Middle frontal gyrus (tissue), 1 donor: ENCODE results near the gene PNKD.

Experiments used
- DNase-seq: peaks from one replicate; pipeline ENCODE4 v3.0.0-alpha.2; 2015; ENCODE audit warnings: low spot score; ENCODE audit errors: extremely low spot score

Gene PNKD

DNA sequence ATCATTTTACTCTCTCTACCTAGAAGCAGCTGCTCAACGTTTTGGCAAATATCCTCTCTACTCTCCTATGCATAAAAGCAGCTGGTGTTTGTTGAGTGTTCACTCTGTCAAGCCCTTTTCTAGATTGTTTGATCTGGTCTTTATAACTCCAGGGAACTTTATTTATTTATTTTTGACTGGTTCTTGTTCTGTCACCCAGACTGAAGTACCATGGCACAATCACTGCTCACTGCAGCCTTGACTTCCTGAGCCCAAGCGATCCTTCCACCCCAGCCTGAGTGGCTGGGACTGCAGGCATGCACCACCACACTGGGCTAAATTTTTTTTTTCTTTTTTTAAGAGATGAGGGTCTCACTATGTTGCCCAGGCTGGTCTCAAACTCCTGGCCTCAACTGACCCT is 99.0 kb downstream of the PNKD start:
- no peak for DNase-seq

DNA sequence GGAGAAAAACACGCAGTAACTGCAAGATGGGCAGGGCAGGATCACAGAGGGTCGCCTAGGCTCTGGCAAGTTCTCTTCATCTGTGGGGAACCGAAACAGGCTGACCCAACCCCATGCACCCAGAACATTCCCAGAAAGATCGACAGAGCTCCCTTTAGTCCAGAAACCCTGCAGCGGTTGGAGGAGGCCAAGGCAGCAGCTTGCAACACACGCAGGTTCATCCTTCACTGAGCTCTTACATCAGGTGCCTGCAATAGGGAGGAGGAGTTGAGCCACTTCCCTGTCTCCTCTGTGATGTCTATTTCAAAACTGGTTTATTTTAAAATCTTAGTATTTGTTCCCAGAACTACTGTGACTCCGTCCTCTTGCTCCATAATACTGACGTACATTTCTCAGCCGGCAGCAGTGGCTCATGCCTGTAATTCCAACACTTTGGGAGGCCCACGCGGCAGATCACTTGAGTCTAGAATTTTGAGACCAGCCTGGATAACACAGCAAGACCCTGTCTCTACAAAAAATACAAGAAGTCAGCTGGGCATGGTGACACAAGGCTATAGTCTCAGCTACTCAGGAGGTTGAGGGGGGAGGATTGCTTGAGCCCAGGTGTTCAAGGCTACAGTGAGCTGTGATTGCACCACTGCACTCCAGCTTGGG is 100.2 kb downstream of the PNKD start:
- DNase-seq, result peak; percentile 17

DNA sequence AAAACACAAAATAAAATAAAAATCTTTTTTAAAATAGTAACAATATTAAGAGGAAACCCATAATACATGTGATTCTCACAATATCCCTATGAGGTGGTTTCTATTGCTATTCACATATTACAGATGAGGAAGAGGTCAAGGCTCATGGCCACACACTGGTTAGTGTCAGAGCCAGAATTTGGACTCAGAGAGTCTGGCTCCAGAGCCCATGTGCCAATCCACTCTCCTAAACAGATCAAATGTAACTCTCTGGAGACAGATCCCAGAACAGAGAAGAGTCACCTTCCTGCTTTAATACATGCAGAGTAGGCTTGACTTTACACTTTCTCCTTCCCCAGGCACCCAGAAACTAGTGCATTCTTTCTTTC is 101.6 kb downstream of the PNKD start:
- no peak for DNase-seq

DNA sequence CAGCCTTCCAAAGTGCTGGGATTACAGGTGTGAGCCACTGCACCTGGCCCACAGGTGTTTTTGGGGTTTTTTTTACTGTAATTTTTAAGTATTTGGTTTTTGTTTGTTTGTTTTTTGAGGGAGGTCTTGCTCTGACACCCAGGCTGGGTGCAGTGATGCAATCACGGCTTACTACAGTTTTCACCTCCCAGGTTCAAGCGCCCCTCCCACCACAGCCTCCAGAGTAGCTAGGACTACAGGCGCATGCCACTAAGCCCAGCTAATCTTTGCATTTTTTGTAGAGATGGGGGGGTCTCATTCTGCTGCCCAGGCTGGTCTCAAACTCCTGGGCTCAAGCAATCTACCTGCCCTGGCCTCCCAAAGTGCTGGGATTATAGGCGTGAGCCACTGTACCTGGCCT is 104.5 kb downstream of the PNKD start:
- DNase-seq, result no peak

DNA sequence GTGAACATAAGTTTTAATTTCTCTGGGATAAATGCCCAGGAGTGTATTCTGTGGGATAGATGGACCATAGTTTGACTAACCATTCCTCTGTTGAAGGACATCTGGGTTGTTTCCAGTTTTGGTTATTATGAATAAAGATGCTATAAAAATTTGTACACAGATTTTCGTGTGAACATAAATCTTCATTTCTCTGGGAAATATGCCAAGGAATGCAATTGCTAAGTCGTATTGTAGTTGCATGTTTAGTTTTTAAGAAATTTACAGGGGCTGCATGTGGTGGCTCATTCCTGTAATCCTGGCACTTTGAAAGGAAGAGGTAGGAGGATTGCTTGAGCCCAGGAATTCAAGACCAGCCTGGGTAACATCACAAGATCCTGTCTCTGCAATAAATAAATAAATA is 104.9 kb downstream of the PNKD start:
- no peak for DNase-seq

DNA sequence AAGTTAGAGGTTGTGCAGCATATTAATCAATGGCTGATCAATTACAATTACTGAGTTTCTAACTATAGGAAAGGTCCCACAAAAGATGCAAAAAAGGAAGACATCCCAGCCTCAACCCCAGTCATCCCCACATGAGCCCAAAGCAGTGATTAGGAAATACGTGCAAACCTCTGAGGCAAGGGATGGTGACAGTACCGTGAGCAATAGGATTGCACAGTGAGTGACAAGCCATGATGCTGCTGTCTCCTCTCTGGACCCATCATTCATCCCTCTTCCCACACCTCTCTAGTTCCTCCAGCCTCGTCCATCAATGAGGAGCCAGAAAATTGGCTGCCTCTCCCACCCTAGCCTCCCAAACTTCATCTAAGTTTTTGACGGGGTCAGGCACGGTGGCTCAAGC is 107.7 kb downstream of the PNKD start:
- DNase-seq, result no peak

DNA sequence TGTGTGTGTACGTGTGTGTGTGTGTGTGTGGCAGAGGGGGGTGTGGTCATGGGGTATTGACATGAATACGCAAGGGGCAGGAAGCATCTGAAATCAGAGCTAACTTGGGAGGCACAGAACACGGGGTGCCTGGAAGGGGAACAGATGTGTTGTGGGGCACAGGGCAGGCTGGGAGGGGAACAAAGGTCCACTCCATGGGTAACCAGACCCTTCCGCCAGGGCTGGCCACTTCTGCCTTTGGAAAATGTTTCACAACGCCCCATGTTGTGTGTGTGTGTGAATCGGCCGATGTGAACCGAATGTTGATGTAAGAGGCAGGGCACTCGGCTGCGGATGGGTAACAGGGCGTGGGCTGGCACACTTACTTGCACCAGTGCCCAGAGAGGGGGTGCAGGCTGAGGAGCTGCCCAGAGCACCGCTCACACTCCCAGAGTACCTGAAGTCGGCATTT is 111.6 kb downstream of the PNKD start, which contains the start of gene SLC11A1:
Gene SLC11A1 (plus strand): TSS at position 358 of the 451 bp plus-strand sequence. CDS start 96 bp downstream, outside the sequence.
- no peak for DNase-seq

DNA sequence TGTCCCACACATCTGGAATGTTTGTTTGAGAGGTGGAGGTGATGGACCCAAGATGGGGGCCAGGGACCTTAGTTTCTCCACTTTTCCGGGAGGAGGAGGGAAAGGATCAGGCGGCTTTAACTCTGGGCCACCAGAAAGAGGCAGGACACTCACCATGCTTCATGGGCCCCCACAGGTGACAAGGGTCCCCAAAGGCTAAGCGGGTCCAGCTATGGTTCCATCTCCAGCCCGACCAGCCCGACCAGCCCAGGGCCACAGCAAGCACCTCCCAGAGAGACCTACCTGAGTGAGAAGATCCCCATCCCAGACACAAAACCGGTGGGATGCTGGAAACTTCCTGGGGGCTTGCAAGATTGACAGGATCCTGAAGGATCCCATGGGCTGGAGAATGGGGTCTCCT is 112.5 kb downstream of the PNKD start:
- no peak for DNase-seq

DNA sequence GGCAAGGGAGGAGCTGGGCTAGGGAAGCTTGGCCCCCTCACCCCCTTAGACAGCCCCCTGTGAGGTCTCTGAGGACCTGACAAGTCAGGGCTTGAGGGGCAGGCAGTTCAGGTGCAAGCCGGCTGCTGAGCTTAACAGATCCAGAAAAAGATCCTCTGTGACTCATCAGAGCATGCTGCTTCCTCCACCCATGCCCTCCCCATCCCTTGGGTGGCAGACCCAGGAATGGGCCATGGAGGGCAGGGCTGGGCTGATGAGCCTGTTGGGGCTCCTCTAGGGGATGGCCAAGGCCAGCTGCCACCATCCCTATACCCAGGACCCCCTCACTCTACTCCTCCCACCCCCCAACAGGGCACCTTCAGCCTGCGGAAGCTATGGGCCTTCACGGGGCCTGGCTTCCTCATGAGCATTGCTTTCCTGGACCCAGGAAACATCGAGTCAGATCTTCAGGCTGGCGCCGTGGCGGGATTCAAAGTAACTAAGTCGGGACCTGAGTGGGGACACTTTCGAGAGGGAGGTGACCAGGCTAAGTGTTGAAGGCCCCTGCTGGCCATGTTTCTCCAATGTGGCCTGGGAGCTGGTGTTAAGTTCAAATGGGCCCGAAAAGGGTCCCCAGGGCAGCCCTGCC is 113.7 kb downstream of the PNKD start:
- no peak for DNase-seq

DNA sequence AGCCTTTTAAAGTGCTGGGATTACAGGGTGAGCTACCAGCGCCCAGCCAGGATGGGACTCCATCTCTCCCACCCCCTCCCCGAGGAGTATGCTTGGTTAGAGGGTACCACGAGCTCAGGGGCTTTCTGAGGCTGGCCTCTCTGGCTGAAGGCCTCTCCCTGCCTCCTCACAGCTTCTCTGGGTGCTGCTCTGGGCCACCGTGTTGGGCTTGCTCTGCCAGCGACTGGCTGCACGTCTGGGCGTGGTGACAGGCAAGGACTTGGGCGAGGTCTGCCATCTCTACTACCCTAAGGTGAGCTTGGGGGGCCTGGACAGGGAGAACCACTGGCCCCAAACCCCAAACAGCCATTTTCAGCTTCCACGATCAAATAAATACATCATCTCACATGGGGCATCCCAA is 114.7 kb downstream of the PNKD start:
- no peak for DNase-seq

DNA sequence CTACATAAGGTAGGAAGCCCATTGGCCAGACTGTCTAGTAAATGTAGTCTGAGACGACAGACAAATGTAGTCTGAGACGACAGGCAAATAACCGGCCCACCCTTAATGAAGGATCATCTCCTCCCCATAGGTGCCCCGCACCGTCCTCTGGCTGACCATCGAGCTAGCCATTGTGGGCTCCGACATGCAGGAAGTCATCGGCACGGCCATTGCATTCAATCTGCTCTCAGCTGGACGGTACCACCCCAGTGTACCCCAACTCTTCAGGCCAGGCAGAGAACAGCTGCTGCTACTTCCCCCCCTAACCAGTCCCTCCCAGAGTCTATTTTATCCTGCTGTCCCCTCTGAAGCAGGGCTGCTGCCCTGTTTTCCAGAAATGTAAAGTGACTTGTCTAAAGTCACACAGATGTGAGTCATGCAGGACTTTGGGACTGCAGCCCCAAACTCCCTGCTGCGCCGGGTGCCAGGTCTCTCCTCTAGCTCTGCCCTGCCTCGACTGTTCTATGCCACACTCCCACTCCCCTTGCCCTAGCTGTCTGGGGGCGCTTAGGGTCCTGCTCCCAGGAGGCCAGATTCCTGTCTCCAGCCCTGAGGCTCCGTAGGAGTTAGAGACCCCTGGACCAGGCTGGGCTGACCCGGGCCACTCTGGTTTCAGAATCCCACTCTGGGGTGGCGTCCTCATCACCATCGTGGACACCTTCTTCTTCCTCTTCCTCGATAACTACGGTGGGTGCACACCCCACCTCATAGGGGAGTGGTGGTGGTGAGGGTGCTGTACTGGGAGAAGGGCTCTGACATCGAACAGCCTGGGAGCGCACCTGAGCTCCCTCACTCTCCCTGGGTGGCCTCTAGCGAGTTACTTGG is 116.4 kb downstream of the PNKD start:
- DNase-seq, result no peak

DNA sequence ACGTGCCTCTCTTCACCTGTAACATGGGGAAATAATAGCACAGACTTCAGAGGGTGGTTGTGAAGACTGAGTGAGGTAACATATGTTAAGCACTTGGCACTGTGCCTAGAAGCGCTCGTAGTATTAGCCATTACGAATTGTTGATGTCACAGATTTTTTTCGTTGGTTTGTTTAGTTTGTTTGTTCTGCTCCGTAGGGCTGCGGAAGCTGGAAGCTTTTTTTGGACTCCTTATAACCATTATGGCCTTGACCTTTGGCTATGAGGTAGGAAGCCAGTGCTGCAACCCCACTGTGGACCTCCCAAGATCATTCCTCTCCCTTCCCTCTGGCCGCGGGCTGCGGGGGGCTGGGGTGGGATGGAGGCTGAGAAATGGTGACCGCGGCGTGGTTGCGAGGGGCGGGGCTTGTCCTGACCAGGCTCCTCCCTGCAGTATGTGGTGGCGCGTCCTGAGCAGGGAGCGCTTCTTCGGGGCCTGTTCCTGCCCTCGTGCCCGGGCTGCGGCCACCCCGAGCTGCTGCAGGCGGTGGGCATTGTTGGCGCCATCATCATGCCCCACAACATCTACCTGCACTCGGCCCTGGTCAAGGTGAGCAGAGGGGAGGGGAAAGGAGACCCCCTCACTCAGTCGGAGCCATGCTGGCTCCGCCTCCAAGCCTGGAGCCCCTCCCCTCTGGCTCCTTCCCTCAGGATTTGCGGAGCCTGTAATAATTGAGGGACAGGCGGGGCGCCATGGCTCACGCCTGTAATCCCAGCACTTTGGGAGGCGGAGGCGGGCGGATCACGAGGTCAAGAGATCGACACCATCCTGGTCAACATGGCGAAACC is 117.3 kb downstream of the PNKD start:
- no peak for DNase-seq

DNA sequence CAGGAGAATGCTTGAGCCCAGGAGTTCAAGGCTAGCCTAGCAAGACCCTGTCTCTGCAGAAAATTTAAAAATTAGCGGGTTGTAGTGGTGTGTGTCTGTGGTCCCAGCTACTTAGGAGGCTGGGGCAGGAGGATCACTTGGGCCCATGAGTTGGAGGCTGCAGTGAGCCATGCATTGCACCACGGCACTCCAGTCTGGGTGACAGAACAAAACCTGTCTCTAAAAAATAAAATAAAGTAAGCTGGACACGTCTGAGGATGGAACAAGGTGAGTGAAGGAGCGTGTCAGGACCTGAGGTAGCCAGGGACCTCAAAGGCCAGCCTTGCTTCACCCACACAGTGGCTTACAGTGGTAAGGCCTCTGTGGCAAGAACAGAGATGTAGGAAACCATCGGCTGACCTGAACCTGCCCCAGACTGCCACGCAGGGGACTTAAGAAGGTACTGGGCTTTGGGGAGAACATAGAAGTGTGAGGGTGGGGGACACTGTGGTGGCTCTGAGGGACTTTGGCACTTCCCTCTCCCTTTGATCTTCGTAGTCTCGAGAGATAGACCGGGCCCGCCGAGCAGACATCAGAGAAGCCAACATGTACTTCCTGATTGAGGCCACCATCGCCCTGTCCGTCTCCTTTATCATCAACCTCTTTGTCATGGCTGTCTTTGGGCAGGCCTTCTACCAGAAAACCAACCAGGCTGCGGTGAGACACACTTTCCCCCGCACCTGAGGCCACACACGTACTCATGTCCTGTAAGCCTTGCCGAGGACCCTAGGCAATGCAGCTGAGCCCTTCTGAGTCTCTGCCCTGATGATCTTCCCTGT is 119.2 kb downstream of the PNKD start:
- DNase-seq, result no peak

DNA sequence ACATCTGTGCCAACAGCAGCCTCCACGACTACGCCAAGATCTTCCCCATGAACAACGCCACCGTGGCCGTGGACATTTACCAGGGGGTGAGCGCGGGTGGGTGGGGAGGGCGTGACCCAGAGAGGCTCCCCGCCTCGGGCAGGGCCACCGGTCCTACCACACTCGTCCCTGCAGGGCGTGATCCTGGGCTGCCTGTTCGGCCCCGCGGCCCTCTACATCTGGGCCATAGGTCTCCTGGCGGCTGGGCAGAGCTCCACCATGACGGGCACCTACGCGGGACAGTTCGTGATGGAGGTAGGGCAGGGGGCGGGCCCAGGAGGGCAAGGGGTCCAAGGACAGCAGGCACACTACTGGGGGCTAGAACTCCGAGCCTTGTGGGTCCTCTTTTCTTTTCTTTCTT is 120.9 kb downstream of the PNKD start:
- DNase-seq, result no peak

DNA sequence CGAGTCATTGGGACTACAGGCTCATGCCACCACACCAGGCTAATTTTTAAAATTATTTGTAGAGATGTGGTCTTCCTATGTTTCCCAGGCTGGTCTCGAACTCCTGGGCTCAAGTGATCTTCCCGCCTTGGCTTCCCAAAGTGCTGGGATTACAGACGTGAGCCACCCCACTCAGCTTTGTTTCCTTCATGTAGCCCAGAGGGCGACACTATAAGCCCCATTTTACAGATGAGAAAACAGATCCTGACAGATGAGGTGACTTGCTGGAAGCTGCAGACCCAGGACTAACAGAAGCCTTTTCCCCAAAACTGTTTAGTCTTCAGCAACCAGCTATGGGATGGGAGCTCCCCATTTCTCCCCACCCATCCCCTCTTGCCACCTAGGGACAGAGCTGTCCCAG is 122.1 kb downstream of the PNKD start:
- DNase-seq, result no peak

DNA sequence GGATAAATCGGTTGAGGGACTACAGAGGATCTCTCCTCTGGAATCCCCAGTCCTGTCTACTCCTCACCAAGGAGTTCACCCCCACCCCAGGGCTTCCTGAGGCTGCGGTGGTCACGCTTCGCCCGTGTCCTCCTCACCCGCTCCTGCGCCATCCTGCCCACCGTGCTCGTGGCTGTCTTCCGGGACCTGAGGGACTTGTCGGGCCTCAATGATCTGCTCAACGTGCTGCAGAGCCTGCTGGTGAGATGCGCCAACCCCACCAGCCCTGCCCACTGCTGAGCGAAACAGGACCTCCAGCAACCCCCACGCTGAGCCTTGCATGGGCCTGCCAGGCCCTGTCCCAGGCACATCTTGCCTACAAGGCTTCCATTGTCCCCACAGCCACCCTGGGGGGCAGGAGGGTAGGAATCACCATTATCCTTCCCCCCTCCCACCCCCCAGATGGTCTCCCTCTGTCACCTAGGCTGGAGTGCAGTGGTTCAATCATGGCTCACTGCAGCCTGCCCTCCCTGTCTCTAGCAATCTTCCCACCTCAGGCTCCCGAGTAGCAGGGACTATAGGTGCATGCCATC is 122.7 kb downstream of the PNKD start:
- DNase-seq, result no peak

DNA sequence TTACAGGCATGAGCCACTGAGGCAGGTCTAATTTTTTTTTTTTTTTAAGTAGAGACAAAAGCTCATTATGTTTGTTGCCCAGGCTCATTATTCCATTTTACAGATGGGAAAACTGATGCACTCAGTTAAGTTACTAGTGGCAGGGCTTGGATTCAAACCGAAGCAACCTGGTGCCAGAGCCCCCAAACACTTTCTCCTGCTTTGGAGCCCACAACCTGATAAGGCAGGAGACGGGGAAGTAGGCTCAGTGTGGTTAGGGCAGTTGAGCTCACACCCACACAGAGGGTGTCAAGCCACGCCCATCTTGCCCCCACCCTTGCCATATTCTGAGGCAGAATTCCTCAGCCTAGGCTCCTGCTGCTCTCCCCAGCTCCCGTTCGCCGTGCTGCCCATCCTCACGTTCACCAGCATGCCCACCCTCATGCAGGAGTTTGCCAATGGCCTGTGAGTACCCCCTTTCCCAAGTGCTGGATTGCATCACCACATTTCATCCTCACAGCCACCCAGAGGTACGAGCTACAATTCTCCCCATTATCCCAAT is 123.5 kb downstream of the PNKD start:
- no peak for DNase-seq

DNA sequence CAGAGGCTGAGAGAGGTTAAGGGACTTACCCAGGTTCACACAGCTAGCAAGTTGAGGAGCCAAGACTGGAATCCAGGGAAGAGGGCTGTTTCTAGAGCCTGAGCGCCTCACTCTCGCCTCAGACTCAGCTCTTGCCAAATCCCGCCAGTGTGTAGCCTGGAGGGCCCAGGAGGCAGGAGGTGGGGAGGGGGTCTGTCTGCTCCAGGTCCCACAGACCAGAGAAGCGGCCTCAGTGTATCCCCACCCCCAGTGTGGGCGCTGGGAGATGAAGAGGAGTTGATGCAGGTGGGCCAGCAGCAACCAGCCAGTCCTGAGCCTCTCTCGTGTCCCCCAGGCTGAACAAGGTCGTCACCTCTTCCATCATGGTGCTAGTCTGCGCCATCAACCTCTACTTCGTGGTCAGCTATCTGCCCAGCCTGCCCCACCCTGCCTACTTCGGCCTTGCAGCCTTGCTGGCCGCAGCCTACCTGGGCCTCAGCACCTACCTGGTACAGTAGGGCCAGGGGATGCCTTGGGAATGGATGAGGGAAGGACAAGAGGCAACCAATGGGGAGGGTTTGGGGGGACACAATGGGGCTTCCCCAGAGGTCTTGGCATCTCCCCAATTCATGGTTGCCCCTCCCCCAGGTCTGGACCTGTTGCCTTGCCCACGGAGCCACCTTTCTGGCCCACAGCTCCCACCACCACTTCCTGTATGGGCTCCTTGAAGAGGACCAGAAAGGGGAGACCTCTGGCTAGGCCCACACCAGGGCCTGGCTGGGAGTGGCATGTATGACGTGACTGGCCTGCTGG is 124.2 kb downstream of the PNKD start:
- DNase-seq, result no peak

DNA sequence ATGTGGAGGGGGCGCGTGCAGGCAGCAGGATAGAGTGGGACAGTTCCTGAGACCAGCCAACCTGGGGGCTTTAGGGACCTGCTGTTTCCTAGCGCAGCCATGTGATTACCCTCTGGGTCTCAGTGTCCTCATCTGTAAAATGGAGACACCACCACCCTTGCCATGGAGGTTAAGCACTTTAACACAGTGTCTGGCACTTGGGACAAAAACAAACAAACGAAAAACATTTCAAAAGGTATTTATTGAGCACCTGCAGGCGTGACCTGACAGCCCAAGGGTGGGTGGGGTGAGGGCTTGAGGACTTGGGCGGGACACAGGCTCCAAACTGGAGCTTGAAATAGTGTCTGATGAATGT is 124.7 kb downstream of the PNKD start:
- no peak for DNase-seq
